Osteocyte (in vitro differentiated cells): ENCODE measurements around the gene DSTYK. TPM values are rescaled to one million over a fixed set of nuclear protein-coding genes. Genes with fewer than 3 reads are reported as not detected.

Experiments used
- DNase-seq: peaks from one replicate; pipeline ENCODE4 v3.0.0; 2021; ENCODE audit warnings: mixed read lengths; ENCODE audit not compliant: unreplicated experiment; ENCODE audit errors: extremely low spot score
- H3K27ac Mint-ChIP-seq: one replicate; pipeline ENCODE4 v1.8.0; 2021; ENCODE audit warnings: mild to moderate bottlenecking, mixed read lengths; ENCODE audit not compliant: unreplicated experiment
- H3K27me3 Mint-ChIP-seq: one replicate; pipeline ENCODE4 v1.8.0; 2021; ENCODE audit warnings: mixed read lengths; ENCODE audit not compliant: unreplicated experiment
- H3K36me3 Mint-ChIP-seq: one replicate; pipeline ENCODE4 v1.8.0; 2021; ENCODE audit warnings: mixed read lengths; ENCODE audit not compliant: unreplicated experiment
- H3K4me1 Mint-ChIP-seq: one replicate; pipeline ENCODE4 v1.8.0; 2021; ENCODE audit warnings: mixed read lengths; ENCODE audit not compliant: unreplicated experiment
- H3K4me3 Mint-ChIP-seq: one replicate; pipeline ENCODE4 v1.8.0; 2021; ENCODE audit warnings: mild to moderate bottlenecking, moderate library complexity, mixed read lengths; ENCODE audit not compliant: unreplicated experiment
- H3K9me3 Mint-ChIP-seq: one replicate; pipeline ENCODE4 v1.8.0; 2021; ENCODE audit warnings: mixed read lengths; ENCODE audit not compliant: unreplicated experiment
- CTCF ChIP-seq: fragments of 200-600 bp; sonication (generic); IDR thresholded peaks from 2 replicates; pipeline ENCODE4 v1.5.0; 2021; ENCODE audit warnings: antibody characterized with exemption, mild to moderate bottlenecking, moderate library complexity
- total RNA-seq: library from RNA; stranded (reverse); gene quantifications from 2 replicates; pipeline ENCODE4 v1.2.1, GENCODE V29; 2021

DSTYK gene
- total RNA-seq, 1 donor from 2014 or later: 15.3 TPM

- Mint-ChIP-seq H3K27me3 (no peaks in the 10 kb centered on the region), H3K36me3 (peaks cover under 1% of the 10 kb centered on the region), H3K9me3 (no peaks in the 10 kb centered on the region), H3K4me3 (peak within 1 kb of the TSS; percentile 100), H3K4me1 (peaks cover 36% of the 10 kb centered on the region), H3K27ac (peak within 1 kb of the TSS; percentile 100)
- TF ChIP-seq CTCF: peak; percentile 67
- peak; percentile 96 for DNase-seq
Observed at GRCh38 chr1:205121660-205122488, 89.6 kb downstream of the DSTYK start, which contains the start of gene RBBP5. TSS of gene RBBP5 (minus strand) at chr1:205121978. CDS start at chr1:205121873, 105 bp downstream.

DNA sequence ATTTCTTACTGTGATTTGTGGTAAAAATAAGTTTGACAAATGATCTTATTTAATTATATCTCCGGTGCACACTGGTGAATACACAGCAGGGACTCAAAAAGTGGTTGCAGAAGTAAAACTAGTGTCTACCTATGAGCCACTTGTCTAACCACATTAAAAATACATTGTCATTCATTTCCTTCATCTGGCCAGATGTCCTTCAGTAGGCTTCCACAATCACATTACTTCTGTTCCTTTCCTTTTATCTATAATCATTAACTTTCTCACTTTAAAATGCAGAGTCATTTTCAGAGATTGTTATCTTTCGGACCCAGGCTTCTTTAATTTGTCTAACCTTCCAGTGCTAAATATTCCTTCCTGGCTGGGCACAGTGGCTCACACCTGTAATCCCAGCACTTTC lies 92.8 kb downstream of the DSTYK start:
- DNase-seq: no peak
- Mint-ChIP-seq H3K4me3 (no peak overlapping the region), H3K4me1 (peaks cover 36% of the 10 kb centered on the region), H3K27ac (no peak overlapping the region), H3K36me3 (peaks cover 8% of the 10 kb centered on the region), H3K27me3 (no peaks in the 10 kb centered on the region), H3K9me3 (no peaks in the 10 kb centered on the region)
- no peak for TF ChIP-seq CTCF

- H3K27ac Mint-ChIP-seq: no peak overlapping the region
- no peaks in the 10 kb centered on the region for H3K27me3 Mint-ChIP-seq
- H3K36me3 Mint-ChIP-seq: peaks cover 19% of the 10 kb centered on the region
- no peak overlapping the region for H3K4me3 Mint-ChIP-seq
- no peak for TF ChIP-seq CTCF
- H3K4me1 Mint-ChIP-seq: no peaks in the 10 kb centered on the region
- H3K9me3 Mint-ChIP-seq: no peaks in the 10 kb centered on the region
- DNase-seq: no peak
Observed at GRCh38 chr1:205111354-205111753, 100.1 kb downstream of the DSTYK start.

DNA sequence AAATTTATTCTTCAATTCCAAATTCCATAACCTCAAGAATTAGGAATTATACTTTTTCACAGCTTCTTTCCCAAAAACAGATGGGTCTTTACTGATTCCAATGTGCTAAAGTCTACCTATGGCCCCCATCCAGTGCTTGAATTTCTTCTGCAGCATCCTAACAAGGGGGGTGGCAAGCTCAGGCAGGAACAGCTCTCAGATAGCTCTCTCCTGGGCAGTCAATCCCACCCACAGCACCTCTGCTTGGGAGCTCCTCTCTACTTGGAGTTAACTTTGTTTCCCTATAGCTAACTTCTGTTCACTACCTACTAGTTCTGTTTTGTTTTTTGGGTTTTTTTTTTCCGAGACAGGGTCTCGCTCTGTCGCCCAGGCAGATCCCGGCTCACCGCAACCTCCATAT lies 101.8 kb downstream of the DSTYK start:
- no peaks in the 10 kb centered on the region for H3K27me3 Mint-ChIP-seq
- peaks cover 24% of the 10 kb centered on the region for H3K36me3 Mint-ChIP-seq
- H3K4me3 Mint-ChIP-seq: no peak overlapping the region
- no peaks in the 10 kb centered on the region for H3K9me3 Mint-ChIP-seq
- H3K4me1 Mint-ChIP-seq: no peaks in the 10 kb centered on the region
- H3K27ac Mint-ChIP-seq: no peak overlapping the region
- no peak for TF ChIP-seq CTCF
- no peak for DNase-seq

GRCh38 chr1:205109269-205109668 lies 102.2 kb downstream of the DSTYK start:
- Mint-ChIP-seq H3K27ac (no peak overlapping the region), H3K27me3 (no peaks in the 10 kb centered on the region), H3K9me3 (no peaks in the 10 kb centered on the region), H3K36me3 (peaks cover 25% of the 10 kb centered on the region), H3K4me3 (no peak overlapping the region), H3K4me1 (no peaks in the 10 kb centered on the region)
- no peak for TF ChIP-seq CTCF
- DNase-seq: no peak
